Epithelial cell of esophagus (primary cell): Measurements from ENCODE around the gene PHGDH.

ENCODE experiments used
- DNase-seq: peaks from one replicate; pipeline ENCODE4 v3.0.0; 2010; ENCODE audit warnings: low read depth
- H3K4me3 ChIP-seq: 2 replicates; pipeline ENCODE4 v1.5.1; 2011; ENCODE audit warnings: mild to moderate bottlenecking, low read length, control low read depth
- TF ChIP-seq, protein P1 (sequence below): IDR thresholded peaks from 2 replicates; pipeline ENCODE4 v1.5.1; 2011; ENCODE audit warnings: low read depth, mild to moderate bottlenecking, low read length, control low read depth, inconsistent platforms; ENCODE audit not compliant: insufficient read depth; ENCODE audit errors: missing control alignments

Gene PHGDH

DNA sequence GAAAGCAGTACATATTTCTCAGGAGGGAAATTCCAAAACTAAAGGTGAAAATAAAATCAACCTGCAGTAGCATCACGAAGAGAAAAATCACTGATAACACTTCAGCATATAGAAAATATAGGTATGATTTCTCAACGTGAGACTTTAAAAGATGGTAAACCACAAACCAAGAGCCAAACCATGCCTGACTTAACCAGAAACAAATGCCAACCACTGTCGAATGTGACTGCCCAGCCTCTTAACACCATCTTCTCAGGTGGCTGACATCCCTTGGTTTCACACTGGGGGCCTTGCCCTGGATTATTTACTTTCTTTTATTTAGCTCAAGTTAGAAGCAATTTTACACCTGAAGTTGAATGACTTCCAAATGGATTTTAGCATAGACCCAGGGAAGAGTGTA, 46.9 kb downstream of the PHGDH start:
- DNase-seq: no peak
- TF ChIP-seq, protein P1, sequence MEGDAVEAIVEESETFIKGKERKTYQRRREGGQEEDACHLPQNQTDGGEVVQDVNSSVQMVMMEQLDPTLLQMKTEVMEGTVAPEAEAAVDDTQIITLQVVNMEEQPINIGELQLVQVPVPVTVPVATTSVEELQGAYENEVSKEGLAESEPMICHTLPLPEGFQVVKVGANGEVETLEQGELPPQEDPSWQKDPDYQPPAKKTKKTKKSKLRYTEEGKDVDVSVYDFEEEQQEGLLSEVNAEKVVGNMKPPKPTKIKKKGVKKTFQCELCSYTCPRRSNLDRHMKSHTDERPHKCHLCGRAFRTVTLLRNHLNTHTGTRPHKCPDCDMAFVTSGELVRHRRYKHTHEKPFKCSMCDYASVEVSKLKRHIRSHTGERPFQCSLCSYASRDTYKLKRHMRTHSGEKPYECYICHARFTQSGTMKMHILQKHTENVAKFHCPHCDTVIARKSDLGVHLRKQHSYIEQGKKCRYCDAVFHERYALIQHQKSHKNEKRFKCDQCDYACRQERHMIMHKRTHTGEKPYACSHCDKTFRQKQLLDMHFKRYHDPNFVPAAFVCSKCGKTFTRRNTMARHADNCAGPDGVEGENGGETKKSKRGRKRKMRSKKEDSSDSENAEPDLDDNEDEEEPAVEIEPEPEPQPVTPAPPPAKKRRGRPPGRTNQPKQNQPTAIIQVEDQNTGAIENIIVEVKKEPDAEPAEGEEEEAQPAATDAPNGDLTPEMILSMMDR: no peak
- H3K4me3 ChIP-seq: no peak overlapping the region

DNA sequence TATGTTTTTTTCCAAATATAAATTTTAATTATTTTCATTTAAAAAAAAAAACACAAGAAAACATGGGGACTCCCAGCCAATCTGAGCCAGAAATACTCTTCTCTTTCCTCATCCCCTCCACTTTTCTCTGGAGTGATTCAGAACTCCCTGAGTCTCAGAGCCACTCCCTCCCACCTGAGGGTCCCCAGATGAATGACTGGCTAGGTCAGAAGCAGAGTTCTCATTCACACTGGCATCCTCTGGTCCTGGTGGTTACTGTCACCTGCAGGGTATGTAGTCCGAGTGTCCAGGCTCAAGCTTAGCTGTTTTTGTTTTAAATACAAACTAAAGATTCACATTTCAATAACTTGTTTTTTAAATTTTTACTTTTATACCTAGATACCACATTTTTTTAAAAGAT, 50.7 kb downstream of the PHGDH start:
- no peak for DNase-seq
- H3K4me3 ChIP-seq: no peak overlapping the region
- TF ChIP-seq, protein P1: no peak

DNA sequence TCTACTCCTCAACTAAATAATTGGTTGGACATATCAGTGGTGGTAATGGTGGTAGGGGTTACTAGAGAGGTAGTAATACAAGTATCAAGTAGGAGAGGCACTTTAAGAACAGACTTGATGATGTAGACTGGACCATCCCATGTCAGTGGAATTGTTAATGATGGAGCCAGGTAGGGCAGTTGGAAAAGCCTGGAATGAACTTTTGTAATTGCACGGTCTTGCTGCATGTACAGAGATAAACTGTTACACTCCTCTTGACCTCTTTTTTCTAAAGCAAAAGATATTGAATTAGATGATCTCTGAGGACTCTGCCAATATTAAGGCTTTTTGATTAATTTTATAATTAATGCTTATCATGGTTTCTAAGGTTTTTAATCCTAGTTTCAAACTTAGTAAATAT, 51.2 kb downstream of the PHGDH start:
- TF ChIP-seq, protein P1: no peak
- no peak overlapping the region for H3K4me3 ChIP-seq
- no peak for DNase-seq

DNA sequence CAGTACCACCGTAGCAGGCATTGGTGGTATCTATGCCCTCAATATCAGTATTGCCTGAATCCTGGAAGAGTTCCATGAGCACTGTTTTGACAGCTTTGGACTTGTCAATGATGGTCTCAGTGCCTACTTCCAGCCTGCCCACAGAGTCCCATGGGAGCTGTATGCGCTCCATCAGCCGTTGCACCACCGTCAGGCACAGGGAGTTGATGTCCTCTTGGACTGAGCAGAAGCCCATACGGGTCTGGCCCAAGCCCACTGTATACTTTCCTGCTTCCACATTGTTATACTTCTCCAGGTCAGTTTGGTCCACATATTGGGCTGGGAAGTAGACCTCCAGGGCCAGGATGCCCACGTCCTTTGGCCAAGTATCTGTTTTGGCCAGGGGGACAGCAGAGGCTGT, 52.5 kb downstream of the PHGDH start:
- TF ChIP-seq, protein P1: no peak
- H3K4me3 ChIP-seq: no peak overlapping the region
- no peak for DNase-seq

DNA sequence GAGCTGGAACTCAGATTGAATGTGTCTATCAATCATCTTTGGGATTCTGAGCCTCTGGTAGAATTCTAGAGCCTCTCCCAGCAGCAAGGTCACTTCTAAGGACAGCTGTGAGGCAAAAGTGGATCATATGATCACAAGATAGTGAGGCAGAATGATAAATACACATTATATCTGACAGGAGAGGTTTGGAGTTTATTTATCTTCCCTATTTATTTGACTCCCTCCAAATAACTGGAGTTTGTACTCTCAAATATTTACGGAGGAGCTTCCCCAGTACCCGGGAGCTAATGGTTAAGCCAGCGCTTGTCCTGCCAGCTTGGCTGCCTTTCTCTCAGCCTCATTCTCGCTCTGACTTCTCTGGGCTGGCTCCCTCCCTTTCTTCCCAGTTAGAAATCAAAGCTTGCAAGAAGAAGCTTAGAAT, 54.6 kb downstream of the PHGDH start:
- H3K4me3 ChIP-seq: no peak overlapping the region
- no peak for DNase-seq
- TF ChIP-seq, protein P1: no peak

DNA sequence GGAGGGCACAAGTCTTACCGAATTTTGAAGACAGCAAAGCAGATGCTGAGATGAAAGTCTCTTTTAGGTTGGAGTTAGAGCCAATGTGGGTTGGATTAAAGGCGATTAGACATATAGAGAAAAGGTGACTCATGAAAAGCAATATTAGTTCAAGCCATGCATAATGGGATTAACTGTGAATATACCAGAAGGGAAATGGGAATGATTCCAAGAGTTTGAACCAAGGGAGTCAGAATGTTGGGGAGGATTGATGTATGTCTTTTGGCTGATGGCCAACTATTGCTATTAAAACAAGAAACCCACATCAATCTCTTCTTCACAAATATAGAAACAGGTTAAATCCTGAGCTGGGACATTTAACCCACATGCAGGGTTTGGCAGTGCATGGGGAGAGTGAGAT, 55.8 kb downstream of the PHGDH start:
- DNase-seq: no peak
- TF ChIP-seq, protein P1: no peak
- no peak overlapping the region for H3K4me3 ChIP-seq

DNA sequence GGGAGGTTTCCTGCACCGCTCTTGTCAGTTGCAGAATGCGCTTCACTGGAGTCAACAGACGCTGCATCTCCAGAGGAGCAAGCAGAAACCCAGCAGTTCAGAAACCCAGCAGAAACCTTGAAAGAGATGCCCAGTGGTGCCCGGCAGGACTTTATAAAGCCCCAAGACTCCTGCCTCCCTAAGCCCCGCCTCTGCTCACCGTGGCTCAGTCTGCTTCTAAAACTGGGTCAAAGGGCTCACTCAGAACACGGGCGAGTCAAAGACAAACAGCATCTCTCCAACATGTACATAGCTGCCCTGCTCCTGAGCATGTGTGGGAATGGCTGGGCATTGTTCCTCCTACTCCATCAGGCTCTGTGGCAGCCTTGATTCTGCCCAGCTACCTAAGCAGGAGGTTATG, 57.0 kb downstream of the PHGDH start, which contains the start of gene HMGCS2:
TSS of gene HMGCS2 (minus strand) at position 128 of the 400 bp plus-strand sequence. CDS start at position 67, 61 bp downstream.
- TF ChIP-seq, protein P1: no peak
- DNase-seq: no peak
- no peak within 1 kb of the TSS for H3K4me3 ChIP-seq
